Stimulated activated naive CD4-positive, alpha-beta T cell (primary cell): ENCODE results near the gene VOPP1.

Experiments
- DNase-seq, 6 experiments: peaks; one replicate each; lab custom pipeline; 2025; lab: John Stamatoyannopoulos, UW

VOPP1 gene

GRCh38 chr7:55432939-55433784, 139.1 kb downstream of the VOPP1 start:
- peak in 3 of 6 experiments; percentile 12 to 53 (median 53) for DNase-seq

GRCh38 chr7:55432506-55432905, 139.8 kb downstream of the VOPP1 start:
- DNase-seq, result no peak

GRCh38 chr7:55431898-55432297, 140.4 kb downstream of the VOPP1 start:
- no peak for DNase-seq

GRCh38 chr7:55429835-55430499, 142.3 kb downstream of the VOPP1 start:
- no peak for DNase-seq

DNA sequence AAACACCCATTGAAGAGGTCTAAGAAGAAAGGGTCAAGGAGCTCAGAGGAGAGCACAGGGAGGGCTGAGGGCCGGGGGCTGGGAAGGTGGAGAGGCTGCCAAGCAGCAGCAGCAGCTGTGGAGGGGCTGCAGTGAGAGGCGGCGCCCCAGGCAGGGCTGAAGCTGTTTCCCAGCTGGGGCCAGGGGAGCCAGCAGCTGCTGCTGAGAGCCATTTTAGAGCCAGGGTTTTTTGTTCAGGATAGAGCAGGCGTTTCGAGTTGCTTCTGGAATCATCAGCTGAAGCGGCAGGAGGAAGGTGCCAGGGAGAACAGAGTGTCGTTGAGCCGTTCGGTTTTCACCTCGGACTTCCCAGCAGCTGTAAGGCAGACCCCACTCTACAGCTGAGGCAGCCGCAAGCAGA, 144.5 kb downstream of the VOPP1 start:
- no peak for DNase-seq

- no peak for DNase-seq
Observed at GRCh38 chr7:55427342-55427741, 145.0 kb downstream of the VOPP1 start.

- DNase-seq, result no peak
Observed at GRCh38 chr7:55426676-55427075, 145.6 kb downstream of the VOPP1 start.

GRCh38 chr7:55425141-55425752, 147.1 kb downstream of the VOPP1 start:
- no peak for DNase-seq

DNA sequence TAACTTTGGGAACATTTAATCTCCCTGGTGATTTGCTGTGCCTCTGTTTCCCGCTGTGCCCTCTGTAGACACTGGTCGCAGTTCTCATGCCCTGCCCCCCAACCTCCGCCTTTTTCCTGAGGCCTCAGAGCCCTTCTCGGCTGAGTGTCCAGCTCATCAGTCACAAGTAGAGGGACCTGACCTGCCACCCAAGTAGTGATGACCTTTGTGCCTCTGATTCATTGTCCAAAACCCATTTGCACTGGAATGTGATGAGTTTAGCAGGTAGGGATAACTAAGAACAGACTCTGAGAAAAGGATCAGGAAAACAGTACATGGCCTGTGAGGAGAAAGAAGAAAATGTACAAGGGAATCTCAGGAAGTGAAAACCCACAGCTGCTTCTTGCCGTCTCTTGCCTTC, 148.4 kb downstream of the VOPP1 start:
- DNase-seq, result no peak

DNA sequence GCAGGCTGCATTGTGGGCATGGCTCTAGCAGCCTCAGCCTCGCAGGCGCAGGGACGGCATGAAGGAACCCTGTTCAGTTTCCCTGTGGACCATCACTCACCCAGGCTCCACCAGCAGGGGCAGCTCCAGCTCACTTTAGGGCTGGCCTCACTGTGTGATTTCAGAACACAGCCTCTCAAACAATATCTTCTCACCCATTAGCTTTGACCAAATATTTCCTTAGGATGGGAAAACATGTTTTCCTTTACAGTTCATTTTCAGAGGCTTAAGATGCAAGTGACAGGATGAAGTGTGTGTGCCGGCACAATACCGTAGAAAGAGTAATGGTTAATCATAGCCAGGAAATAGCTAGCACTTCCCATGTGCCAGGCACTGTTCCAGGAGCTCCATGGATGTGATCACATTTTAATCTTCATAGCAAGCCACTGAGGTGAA, 149.0 kb downstream of the VOPP1 start:
- DNase-seq, result no peak
